Measurements from ENCODE around the gene CAPN1. TPM values are rescaled to one million over a fixed set of nuclear protein-coding genes. Genes with fewer than 3 reads are reported as not detected.

Gene CAPN1
- total RNA-seq, 6 experiments from 2014 or later = 55.7 to 124 (median 83.1) TPM

DNA sequence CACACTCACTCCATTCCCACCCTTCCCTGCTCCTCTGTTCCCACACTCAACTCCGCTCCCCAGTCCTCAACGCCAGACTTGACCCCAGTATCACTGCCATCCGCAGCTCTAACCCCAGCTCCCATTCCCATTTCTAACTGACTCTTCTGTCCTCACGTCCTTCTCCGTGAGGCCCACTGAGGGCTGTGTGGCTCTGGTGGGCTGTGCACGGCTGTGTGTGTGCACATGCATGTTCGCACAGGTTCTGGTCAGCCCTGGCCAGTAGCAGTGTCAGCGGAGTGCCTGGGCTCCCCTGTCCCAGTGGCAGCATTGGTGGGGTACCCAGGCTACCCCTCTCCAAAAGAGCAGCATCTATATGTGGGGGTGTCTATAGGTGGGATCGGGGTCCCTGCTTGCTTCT, 5.0 kb downstream of the CAPN1 start:
- ATAC-seq (no peak), DNase-seq (peak in 2 of 3 donors; percentile 21 to 32)
- no peak overlapping the region for H3K27ac ChIP-seq
- H3K27me3 ChIP-seq = no peaks in the 10 kb centered on the region
- WGBS (ENCODE audit: insufficient coverage, low coverage, low lambda C conversion rate, missing lambda C conversion rate) = 93% methylated on average over 7 of the region's 9 CpGs
- intact Hi-C loops (cut with DNase I) = loop anchor here in 1 of 2 donors (10.0 kb wide), 1 partner anchor 62 kb away; the partner anchor contains the start of genes FAU and MRPL49
- no peaks in the 10 kb centered on the region for H3K9me3 ChIP-seq
- peaks cover 0 to 48% (median 7%) of the 10 kb centered on the region in 4 donors for H3K36me3 ChIP-seq
- no peak overlapping the region for H3K4me3 ChIP-seq
- no peak for TF ChIP-seq POLR2A (IDR thresholded peaks at IDR 0.05)
- TF ChIP-seq, protein P1, sequence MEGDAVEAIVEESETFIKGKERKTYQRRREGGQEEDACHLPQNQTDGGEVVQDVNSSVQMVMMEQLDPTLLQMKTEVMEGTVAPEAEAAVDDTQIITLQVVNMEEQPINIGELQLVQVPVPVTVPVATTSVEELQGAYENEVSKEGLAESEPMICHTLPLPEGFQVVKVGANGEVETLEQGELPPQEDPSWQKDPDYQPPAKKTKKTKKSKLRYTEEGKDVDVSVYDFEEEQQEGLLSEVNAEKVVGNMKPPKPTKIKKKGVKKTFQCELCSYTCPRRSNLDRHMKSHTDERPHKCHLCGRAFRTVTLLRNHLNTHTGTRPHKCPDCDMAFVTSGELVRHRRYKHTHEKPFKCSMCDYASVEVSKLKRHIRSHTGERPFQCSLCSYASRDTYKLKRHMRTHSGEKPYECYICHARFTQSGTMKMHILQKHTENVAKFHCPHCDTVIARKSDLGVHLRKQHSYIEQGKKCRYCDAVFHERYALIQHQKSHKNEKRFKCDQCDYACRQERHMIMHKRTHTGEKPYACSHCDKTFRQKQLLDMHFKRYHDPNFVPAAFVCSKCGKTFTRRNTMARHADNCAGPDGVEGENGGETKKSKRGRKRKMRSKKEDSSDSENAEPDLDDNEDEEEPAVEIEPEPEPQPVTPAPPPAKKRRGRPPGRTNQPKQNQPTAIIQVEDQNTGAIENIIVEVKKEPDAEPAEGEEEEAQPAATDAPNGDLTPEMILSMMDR (IDR thresholded peaks at IDR 0.05) = no peak
- no peaks in the 10 kb centered on the region for H3K4me1 ChIP-seq

DNA sequence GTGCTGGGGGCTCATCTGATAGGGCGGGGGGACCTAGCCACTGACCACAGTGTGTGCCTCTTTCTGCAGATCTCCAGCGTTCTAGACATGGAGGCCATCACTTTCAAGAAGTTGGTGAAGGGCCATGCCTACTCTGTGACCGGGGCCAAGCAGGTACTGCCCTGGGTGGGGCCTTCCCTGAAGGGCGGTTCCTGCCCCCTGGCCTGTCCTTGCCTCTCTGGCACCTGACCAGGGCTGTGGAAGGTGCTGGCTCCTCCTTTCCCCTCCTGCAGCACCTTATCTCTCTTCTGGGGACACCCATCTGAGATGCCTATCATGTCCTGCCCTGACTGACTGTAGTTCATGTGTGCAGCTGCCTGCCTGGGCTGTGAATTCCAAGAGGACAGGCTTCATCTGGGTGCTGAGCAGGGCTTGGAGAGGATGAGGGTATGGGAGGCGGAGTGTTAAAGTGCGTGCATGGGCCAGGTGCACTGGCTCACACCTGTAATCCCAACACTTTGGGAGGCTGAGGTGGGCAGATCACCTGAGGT, 5.5 kb downstream of the CAPN1 start:
- intact Hi-C loops (cut with DNase I) = loop anchor here in 1 of 2 donors (10.0 kb wide), 1 partner anchor 62 kb away; the partner anchor contains the start of genes FAU and MRPL49
- Histone ChIP-seq H3K4me3 (no peak overlapping the region), H3K27ac (no peak overlapping the region), H3K27me3 (no peaks in the 10 kb centered on the region), H3K9me3 (no peaks in the 10 kb centered on the region), H3K4me1 (no peaks in the 10 kb centered on the region), H3K36me3 (peaks cover 0 to 52% (median 7%) of the 10 kb centered on the region in 4 donors)
- DNase-seq (peak in 2 of 3 donors; percentile 31 to 41), ATAC-seq (no peak)
- WGBS (ENCODE audit: insufficient coverage, low coverage, low lambda C conversion rate, missing lambda C conversion rate) = 94% methylated on average over 2 of the region's 6 CpGs
- TF ChIP-seq, protein P1 (IDR thresholded peaks at IDR 0.05) = no peak
- no peak for TF ChIP-seq POLR2A (IDR thresholded peaks at IDR 0.05)

DNA sequence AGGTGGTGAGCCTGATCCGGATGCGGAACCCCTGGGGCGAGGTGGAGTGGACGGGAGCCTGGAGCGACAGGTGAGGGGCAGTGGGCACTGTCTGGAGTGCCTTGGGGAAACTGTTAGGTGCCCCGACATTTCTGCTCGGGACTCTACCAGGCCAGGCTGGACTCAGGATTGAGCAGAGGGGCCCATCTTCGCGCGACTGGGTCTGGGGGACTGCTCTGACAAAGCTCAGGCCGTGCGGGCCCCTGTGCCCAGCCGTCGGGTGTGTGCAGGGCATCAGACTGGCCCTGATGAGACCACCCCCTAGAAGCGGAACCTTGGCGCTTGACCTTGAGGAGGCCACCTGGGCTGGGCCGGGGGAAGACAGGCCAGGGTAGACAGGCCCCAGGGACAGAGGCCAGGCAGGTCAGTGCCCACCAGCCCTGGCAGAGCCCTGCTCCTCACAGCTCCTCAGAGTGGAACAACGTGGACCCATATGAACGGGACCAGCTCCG, 6.3 kb downstream of the CAPN1 start:
- Histone ChIP-seq H3K4me3 (no peak overlapping the region), H3K27me3 (no peaks in the 10 kb centered on the region), H3K4me1 (no peaks in the 10 kb centered on the region), H3K36me3 (peaks cover 0 to 54% (median 7%) of the 10 kb centered on the region in 4 donors), H3K9me3 (no peaks in the 10 kb centered on the region), H3K27ac (no peak overlapping the region)
- intact Hi-C loops (cut with DNase I) = loop anchor here in 1 of 2 donors (10.0 kb wide), 1 partner anchor 63 kb away; the partner anchor contains the start of genes FAU and MRPL49
- DNase-seq (peak in 2 of 3 donors; percentile 42 to 48), ATAC-seq (peak in 1 of 4 donors; percentile 19)
- no CpG with 5 or more reads among the region's 20 CpGs for WGBS (ENCODE audit: insufficient coverage, low coverage, low lambda C conversion rate, missing lambda C conversion rate)
- no peak for TF ChIP-seq POLR2A (IDR thresholded peaks at IDR 0.05)
- TF ChIP-seq, protein P1 (IDR thresholded peaks at IDR 0.05) = no peak

DNA sequence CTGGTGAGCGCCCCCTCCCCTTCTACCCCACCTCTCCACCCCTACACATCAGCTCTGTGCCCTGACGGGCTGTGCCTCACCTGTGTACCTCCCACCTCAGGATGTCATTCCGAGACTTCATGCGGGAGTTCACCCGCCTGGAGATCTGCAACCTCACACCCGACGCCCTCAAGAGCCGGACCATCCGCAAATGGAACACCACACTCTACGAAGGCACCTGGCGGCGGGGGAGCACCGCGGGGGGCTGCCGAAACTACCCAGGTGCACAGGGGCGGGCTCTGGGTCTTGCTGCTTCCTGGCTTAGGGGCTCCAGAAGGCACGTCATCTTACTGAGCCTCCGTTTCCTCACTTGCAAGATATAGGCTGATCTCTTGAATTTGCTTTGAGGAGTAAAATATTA, 6.8 kb downstream of the CAPN1 start:
- 100% methylated on average over 2 of the region's 18 CpGs for WGBS (ENCODE audit: insufficient coverage, low coverage, low lambda C conversion rate, missing lambda C conversion rate)
- Histone ChIP-seq H3K27ac (no peak overlapping the region), H3K27me3 (no peaks in the 10 kb centered on the region), H3K36me3 (peaks cover 0 to 58% (median 7%) of the 10 kb centered on the region in 4 donors), H3K9me3 (no peaks in the 10 kb centered on the region), H3K4me3 (no peak overlapping the region), H3K4me1 (no peaks in the 10 kb centered on the region)
- DNase-seq = peak in 2 of 3 donors; percentile 38 to 40
- no peak for TF ChIP-seq POLR2A (IDR thresholded peaks at IDR 0.05)
- TF ChIP-seq, protein P1 (IDR thresholded peaks at IDR 0.05) = no peak
- intact Hi-C loops (cut with DNase I) = loop anchor here in 1 of 2 donors (10.0 kb wide), 1 partner anchor 64 kb away; the partner anchor contains the start of genes FAU and MRPL49
- ATAC-seq = no peak

Measured in right lobe of liver (tissue), 6 donors.